HEK293 (cell line): Measurements from ENCODE around the gene PRXL2C.

Experiments used
- CTCF ChIP-seq: fragments of 450-650 bp; formaldehyde crosslinking; IDR thresholded peaks from 2 replicates; pipeline ENCODE4 v1.5.1; 2016; ENCODE audit warnings: missing biosample characterization, missing genetic modification characterization
- OSR2 ChIP-seq: fragments of 450-650 bp; formaldehyde crosslinking; IDR thresholded peaks from 2 replicates; pipeline ENCODE4 v1.5.1; 2016; ENCODE audit warnings: missing biosample characterization, missing genetic modification characterization
- PATZ1 ChIP-seq: fragments of 450-650 bp; formaldehyde crosslinking; IDR thresholded peaks from 2 replicates; pipeline ENCODE4 v1.5.1; 2016; ENCODE audit warnings: missing biosample characterization, missing genetic modification characterization
- YY2 ChIP-seq: fragments of 450-650 bp; formaldehyde crosslinking; IDR thresholded peaks from 2 replicates; pipeline ENCODE4 v1.5.1; 2016; ENCODE audit warnings: missing biosample characterization, missing genetic modification characterization
- ZBTB7A ChIP-seq: fragments of 450-650 bp; formaldehyde crosslinking; IDR thresholded peaks from 2 replicates; pipeline ENCODE4 v1.5.1; 2016; ENCODE audit warnings: low read depth, missing biosample characterization, missing genetic modification characterization
- ZNF449 ChIP-seq: fragments of 450-650 bp; formaldehyde crosslinking; IDR thresholded peaks from 2 replicates; pipeline ENCODE4 v1.5.1; 2017; ENCODE audit warnings: missing biosample characterization, mild to moderate bottlenecking, missing genetic modification characterization, moderate library complexity
- ZNF501 ChIP-seq: fragments of 450-650 bp; formaldehyde crosslinking; IDR thresholded peaks from 2 replicates; pipeline ENCODE4 v1.5.1; 2016; ENCODE audit warnings: missing biosample characterization, missing genetic modification characterization
- ZNF639 ChIP-seq: fragments of 450-650 bp; formaldehyde crosslinking; IDR thresholded peaks from 2 replicates; pipeline ENCODE4 v1.5.1; 2016; ENCODE audit warnings: missing biosample characterization, missing genetic modification characterization
- ZNF670 ChIP-seq: fragments of 450-650 bp; formaldehyde crosslinking; IDR thresholded peaks from 2 replicates; pipeline ENCODE4 v1.5.1; 2016; ENCODE audit warnings: missing biosample characterization, missing genetic modification characterization, low read depth
- ZNF776 ChIP-seq: fragments of 450-650 bp; formaldehyde crosslinking; IDR thresholded peaks from 2 replicates; pipeline ENCODE4 v1.5.0; 2017; ENCODE audit warnings: missing biosample characterization, missing genetic modification characterization, borderline replicate concordance
- ZSCAN4 ChIP-seq: fragments of 450-650 bp; formaldehyde crosslinking; IDR thresholded peaks from 2 replicates; pipeline ENCODE4 v1.5.1; 2017; ENCODE audit warnings: missing biosample characterization, missing genetic modification characterization

GRCh38 chr9:96603305-96604003 lies 51.7 kb downstream of the PRXL2C start:
- TF ChIP-seq PATZ1 (tag by site-specific recombination) (no peak), CTCF (tag by site-specific recombination) (no peak), ZNF639 (tag by site-specific recombination) (no peak), ZNF670 (tag by site-specific recombination) (no peak), ZNF501 (tag by site-specific recombination) (no peak), YY2 (no peak), ZBTB7A (no peak), OSR2 (tag by site-specific recombination) (no peak), ZNF776 (tag by site-specific recombination) (no peak), ZSCAN4 (no peak), ZNF449 (tag by site-specific recombination) (no peak)
